ENCODE results near the gene GORASP1.

GORASP1 gene

GRCh38 chr3:39107388-39108199 is at the start of gene GORASP1, which contains the start of gene TTC21A:
GORASP1 (minus strand) TSS chr3:39107627; CDS start chr3:39107541, 86 bp downstream.
TTC21A (plus strand) TSS chr3:39107680; CDS start chr3:39107838, 158 bp downstream.
- DNase-seq: peak; percentile 71 to 86

- DNase-seq: no peak
Observed at GRCh38 chr3:39156421-39156820, 49.0 kb upstream of the GORASP1 start.

- peak in 1 of 2 experiments; percentile 22 for DNase-seq
Observed at GRCh38 chr3:39154280-39155021, 47.0 kb upstream of the GORASP1 start.

GRCh38 chr3:39153977-39154279 is 46.5 kb upstream of the GORASP1 start:
- no peak for DNase-seq

GRCh38 chr3:39150803-39151631 is 43.6 kb upstream of the GORASP1 start:
- DNase-seq: no peak

- peak in 1 of 2 experiments; percentile 14 for DNase-seq
Observed at GRCh38 chr3:39150148-39150802, 42.8 kb upstream of the GORASP1 start.

- no peak for DNase-seq
Observed at GRCh38 chr3:39149498-39150147, 42.2 kb upstream of the GORASP1 start.

- no peak for DNase-seq
Observed at GRCh38 chr3:39149059-39149455, 41.6 kb upstream of the GORASP1 start.

GRCh38 chr3:39148435-39149058 is 41.1 kb upstream of the GORASP1 start:
- no peak for DNase-seq

- DNase-seq: no peak
Observed at GRCh38 chr3:39147711-39148434, 40.4 kb upstream of the GORASP1 start.

- no peak for DNase-seq
Observed at GRCh38 chr3:39146611-39147591, 39.5 kb upstream of the GORASP1 start.

GRCh38 chr3:39146083-39146501 is 38.7 kb upstream of the GORASP1 start:
- DNase-seq: no peak

GRCh38 chr3:39144748-39145380 is 37.4 kb upstream of the GORASP1 start:
- DNase-seq: no peak

- DNase-seq: no peak
Observed at GRCh38 chr3:39144095-39144747, 36.8 kb upstream of the GORASP1 start.

GRCh38 chr3:39143051-39143885 is 35.8 kb upstream of the GORASP1 start:
- DNase-seq: no peak

GRCh38 chr3:39142067-39142466 is 34.6 kb upstream of the GORASP1 start:
- DNase-seq: no peak

GRCh38 chr3:39141171-39141995 is 34.0 kb upstream of the GORASP1 start:
- peak in 1 of 2 experiments; percentile 8 for DNase-seq
